Measurements from ENCODE around the gene DESI2. TPM values are rescaled to one million over a fixed set of nuclear protein-coding genes. Genes with fewer than 3 reads are reported as not detected.

The DESI2 gene
- total RNA-seq (83.0 TPM), polyA plus RNA-seq (22.1 TPM)

GRCh38 chr1:244652623-244653438, at the start of gene DESI2:
Gene DESI2 (plus strand): TSS chr1:244653126. CDS start chr1:244653314, 188 bp downstream.
- H3K4me1 ChIP-seq (ENCODE audit: insufficient read depth), result peaks cover 2% of the 10 kb centered on the region
- peak within 1 kb of the TSS; percentile 69 for H3K4me3 ChIP-seq (ENCODE audit: low read depth, low read length)
- WGBS, result under 1% methylated on average over 81 of the region's 81 CpGs
- peak; percentile 97 for DNase-seq (ENCODE audit: extremely low spot score)
- H3K36me3 ChIP-seq (ENCODE audit: insufficient read depth), result no peaks in the 10 kb centered on the region
- H3K27ac ChIP-seq (ENCODE audit: low read depth), result peak within 1 kb of the TSS; percentile 75

- Histone ChIP-seq H3K4me3 (ENCODE audit: low read depth, low read length) (no peak overlapping the region), H3K36me3 (ENCODE audit: insufficient read depth) (no peaks in the 10 kb centered on the region), H3K4me1 (ENCODE audit: insufficient read depth) (no peaks in the 10 kb centered on the region), H3K27ac (ENCODE audit: low read depth) (no peak overlapping the region)
- DNase-seq (ENCODE audit: extremely low spot score), result no peak
Observed at GRCh38 chr1:244603498-244603897, 49.4 kb upstream of the DESI2 start.

DNA sequence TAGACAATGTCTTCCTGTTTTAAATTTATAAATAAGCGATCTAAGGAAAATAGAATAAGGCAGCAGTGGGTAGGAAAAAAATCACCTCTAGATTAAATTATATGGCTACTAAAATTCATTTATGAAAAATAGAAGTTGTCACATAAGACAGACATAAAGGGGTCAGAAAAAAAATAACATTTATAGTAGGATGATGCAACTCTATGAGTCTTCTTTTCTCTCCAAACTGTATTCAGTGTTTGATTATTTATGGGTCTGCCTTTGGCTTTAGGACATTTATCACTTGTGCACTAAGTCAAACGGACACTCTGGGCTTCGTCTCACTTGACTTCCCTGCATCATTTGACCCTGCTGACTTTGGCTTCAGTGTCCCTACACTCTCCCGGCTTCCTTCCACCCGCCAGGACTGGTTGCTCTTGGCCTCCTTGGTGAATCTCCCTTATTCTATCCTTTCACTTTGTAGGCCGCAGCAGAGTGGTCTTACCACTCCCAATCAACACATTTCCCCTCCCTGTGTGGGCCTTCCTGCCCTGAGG, 47.0 kb upstream of the DESI2 start:
- H3K27ac ChIP-seq (ENCODE audit: low read depth), result no peak overlapping the region
- no peaks in the 10 kb centered on the region for H3K4me1 ChIP-seq (ENCODE audit: insufficient read depth)
- no peak overlapping the region for H3K4me3 ChIP-seq (ENCODE audit: low read depth, low read length)
- DNase-seq (ENCODE audit: extremely low spot score), result no peak
- no peaks in the 10 kb centered on the region for H3K36me3 ChIP-seq (ENCODE audit: insufficient read depth)
- 84% methylated on average over 6 of the region's 6 CpGs for WGBS

DNA sequence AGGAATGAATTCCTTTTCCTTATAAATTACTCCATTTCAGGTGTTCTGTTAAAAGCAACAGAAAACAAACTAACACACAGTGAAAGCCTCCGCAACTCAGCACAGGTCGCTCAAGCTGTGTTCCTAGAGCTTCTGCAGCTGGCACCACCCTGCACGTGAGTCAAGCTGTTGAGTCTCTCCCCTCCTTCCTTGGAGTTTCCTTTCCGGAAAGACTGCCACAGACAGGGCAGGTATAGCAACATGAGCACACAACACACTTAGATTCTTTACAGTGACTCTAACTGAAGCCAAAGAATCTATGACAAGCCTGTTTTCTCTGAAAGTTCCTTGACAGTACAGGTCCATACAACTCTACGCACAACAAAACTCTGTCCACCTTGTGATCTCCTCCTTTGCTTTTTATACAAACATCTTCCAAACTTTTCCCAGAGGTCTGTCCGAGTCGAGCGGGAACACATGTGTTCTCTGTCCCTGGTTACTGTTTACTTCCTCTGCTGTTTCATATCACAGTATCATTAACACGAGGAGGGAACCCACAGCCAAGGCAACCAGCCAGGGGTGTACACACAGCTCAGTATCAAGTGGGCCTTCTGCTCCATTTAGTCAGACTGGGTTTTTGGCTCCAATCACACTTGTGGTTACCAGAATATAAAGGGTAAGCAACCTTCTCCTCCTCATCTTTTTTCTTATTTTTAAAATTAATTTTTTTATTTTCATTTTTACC, 38.7 kb upstream of the DESI2 start:
- H3K36me3 ChIP-seq (ENCODE audit: insufficient read depth), result no peaks in the 10 kb centered on the region
- no peaks in the 10 kb centered on the region for H3K4me1 ChIP-seq (ENCODE audit: insufficient read depth)
- no peak overlapping the region for H3K4me3 ChIP-seq (ENCODE audit: low read depth, low read length)
- H3K27ac ChIP-seq (ENCODE audit: low read depth), result no peak overlapping the region
- 61% methylated on average over 9 of the region's 9 CpGs for WGBS
- DNase-seq (ENCODE audit: extremely low spot score), result no peak

- DNase-seq (ENCODE audit: extremely low spot score), result no peak
- H3K36me3 ChIP-seq (ENCODE audit: insufficient read depth), result no peaks in the 10 kb centered on the region
- no peak overlapping the region for H3K27ac ChIP-seq (ENCODE audit: low read depth)
- WGBS, result 59% methylated on average over 3 of the region's 3 CpGs
- no peak overlapping the region for H3K4me3 ChIP-seq (ENCODE audit: low read depth, low read length)
- H3K4me1 ChIP-seq (ENCODE audit: insufficient read depth), result no peaks in the 10 kb centered on the region
Observed at GRCh38 chr1:244614879-244615278, 38.0 kb upstream of the DESI2 start.

DNA sequence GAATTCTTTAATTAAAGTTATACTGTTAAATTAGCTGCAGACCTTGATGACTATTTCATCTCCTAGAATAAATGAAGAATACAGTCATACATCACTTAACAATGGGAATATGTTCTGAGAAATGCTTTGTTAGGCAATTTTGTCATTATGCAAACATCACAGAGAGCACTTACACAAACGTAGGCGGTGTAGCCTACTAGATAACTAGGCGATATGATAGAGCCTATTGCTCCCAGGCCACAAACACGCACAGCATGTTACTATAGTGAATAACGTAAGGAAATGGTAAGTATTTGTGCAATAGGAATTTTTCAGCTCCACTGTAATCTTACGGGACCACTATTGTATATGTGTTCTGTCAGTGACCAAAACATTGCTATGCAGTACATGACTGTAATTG, 37.6 kb upstream of the DESI2 start:
- H3K36me3 ChIP-seq (ENCODE audit: insufficient read depth), result no peaks in the 10 kb centered on the region
- DNase-seq (ENCODE audit: extremely low spot score), result no peak
- WGBS, result 91% methylated on average over 6 of the region's 6 CpGs
- no peak overlapping the region for H3K4me3 ChIP-seq (ENCODE audit: low read depth, low read length)
- no peak overlapping the region for H3K27ac ChIP-seq (ENCODE audit: low read depth)
- no peaks in the 10 kb centered on the region for H3K4me1 ChIP-seq (ENCODE audit: insufficient read depth)

- H3K4me1 ChIP-seq (ENCODE audit: insufficient read depth), result no peaks in the 10 kb centered on the region
- no peak overlapping the region for H3K27ac ChIP-seq (ENCODE audit: low read depth)
- H3K4me3 ChIP-seq (ENCODE audit: low read depth, low read length), result no peak overlapping the region
- no peak for DNase-seq (ENCODE audit: extremely low spot score)
- no peaks in the 10 kb centered on the region for H3K36me3 ChIP-seq (ENCODE audit: insufficient read depth)
- 94% methylated on average over 4 of the region's 4 CpGs for WGBS
Observed at GRCh38 chr1:244626709-244627108, 26.2 kb upstream of the DESI2 start.

DNA sequence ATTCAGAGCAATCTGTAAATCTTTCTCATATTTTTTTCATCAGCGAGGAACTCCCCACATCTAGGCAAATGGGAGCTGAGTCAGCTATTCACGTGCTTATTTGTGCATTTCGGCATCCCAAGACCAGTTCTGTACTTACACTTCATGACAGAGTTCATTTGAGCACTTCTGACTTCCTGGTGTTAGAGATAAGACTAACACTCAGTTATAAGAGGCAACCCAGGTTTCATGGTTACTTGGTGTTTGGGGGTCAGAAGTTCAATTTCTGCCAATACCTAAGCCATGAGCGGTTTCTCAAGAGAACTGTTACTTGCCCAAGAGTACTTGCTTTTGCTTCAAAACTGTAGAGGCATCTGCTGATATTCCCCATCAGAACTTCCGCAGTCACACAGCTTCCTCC, 24.1 kb upstream of the DESI2 start:
- WGBS, result 80% methylated on average over 5 of the region's 5 CpGs
- DNase-seq (ENCODE audit: extremely low spot score), result no peak
- Histone ChIP-seq H3K4me1 (ENCODE audit: insufficient read depth) (no peaks in the 10 kb centered on the region), H3K36me3 (ENCODE audit: insufficient read depth) (no peaks in the 10 kb centered on the region), H3K27ac (ENCODE audit: low read depth) (no peak overlapping the region), H3K4me3 (ENCODE audit: low read depth, low read length) (no peak overlapping the region)

DNA sequence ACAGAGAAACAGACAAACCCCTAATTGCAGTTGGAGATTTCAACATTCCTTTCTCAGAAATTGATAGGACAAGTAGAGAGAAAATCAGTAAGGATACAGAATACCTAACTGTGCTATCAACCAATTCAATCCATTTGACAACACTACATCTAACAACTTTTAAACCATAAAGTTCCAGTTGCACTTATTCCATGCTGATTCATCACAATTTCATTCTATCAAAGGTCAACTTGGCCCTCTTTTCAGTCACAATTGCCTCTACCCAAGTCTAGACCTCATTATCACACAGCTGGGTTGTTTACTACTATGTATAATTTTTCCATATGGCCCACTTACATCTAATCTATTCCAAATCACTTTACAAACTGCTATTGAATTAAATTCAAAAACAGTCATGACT, 19.8 kb upstream of the DESI2 start:
- no peak for DNase-seq (ENCODE audit: extremely low spot score)
- H3K4me3 ChIP-seq (ENCODE audit: low read depth, low read length), result no peak overlapping the region
- H3K36me3 ChIP-seq (ENCODE audit: insufficient read depth), result no peaks in the 10 kb centered on the region
- H3K27ac ChIP-seq (ENCODE audit: low read depth), result no peak overlapping the region
- H3K4me1 ChIP-seq (ENCODE audit: insufficient read depth), result no peaks in the 10 kb centered on the region

GRCh38 chr1:244634546-244634945, 18.4 kb upstream of the DESI2 start:
- no peak for DNase-seq (ENCODE audit: extremely low spot score)
- H3K36me3 ChIP-seq (ENCODE audit: insufficient read depth), result no peaks in the 10 kb centered on the region
- H3K4me1 ChIP-seq (ENCODE audit: insufficient read depth), result no peaks in the 10 kb centered on the region
- H3K27ac ChIP-seq (ENCODE audit: low read depth), result no peak overlapping the region
- H3K4me3 ChIP-seq (ENCODE audit: low read depth, low read length), result no peak overlapping the region
- 91% methylated on average over 6 of the region's 6 CpGs for WGBS

DNA sequence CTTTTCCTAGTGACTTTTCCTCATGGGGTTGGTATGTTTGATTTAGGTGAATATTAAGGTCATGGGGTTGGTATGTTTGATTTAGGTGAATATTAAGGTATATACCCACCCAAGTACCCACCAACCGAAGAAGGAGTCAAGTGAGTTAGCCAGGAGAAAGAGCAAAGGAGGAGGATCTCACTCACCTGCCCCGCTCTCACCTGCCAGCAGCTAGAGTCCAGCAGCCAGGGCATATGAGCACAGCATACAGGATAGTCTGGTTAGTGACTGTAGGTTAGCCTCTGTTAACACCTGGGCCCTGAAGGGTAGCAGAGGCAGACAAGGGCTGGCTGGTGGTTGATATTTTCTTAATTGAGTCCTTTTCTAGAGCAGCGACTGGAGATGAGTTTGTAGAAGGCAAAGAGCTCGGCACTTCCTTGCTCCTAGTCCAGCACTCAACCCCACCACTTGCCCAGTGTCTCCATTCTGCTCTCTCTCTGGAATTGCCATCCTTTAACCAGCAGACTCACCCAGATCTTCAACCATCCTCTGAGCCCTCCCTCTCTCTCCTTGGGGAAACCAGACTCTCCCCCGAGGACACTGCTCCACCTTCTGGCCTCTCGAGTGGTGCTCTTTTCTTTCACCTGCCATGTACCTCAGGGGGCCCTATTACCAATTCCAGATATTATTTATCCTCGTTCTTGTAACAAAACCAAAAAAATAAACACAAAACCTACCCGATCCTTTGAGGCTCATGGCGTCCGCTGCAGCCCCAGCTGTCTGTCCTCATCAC, 16.3 kb upstream of the DESI2 start:
- Histone ChIP-seq H3K4me1 (ENCODE audit: insufficient read depth) (no peaks in the 10 kb centered on the region), H3K36me3 (ENCODE audit: insufficient read depth) (no peaks in the 10 kb centered on the region), H3K27ac (ENCODE audit: low read depth) (no peak overlapping the region), H3K4me3 (ENCODE audit: low read depth, low read length) (no peak overlapping the region)
- 86% methylated on average over 10 of the region's 10 CpGs for WGBS
- DNase-seq (ENCODE audit: extremely low spot score), result no peak

DNA sequence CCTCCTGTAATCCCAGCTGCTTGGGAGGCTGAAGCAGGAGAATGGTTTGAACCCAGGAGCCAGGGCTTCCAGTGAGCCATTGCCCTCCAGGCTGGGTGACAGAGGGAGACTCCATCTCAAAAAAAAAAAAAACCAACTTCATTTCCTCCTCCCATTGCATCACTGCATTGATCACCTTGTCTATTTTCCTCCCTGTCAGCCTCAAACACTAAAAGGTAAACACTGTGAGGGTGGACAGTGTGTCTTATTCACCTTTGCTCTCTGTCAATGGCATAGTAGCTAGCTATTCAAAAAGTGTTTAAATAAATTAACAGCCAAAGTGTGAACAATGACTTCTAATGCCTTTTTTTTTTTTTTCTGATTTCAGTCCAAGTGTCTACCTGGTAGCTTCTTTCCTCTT, 13.4 kb upstream of the DESI2 start:
- DNase-seq (ENCODE audit: extremely low spot score), result no peak
- Histone ChIP-seq H3K36me3 (ENCODE audit: insufficient read depth) (no peaks in the 10 kb centered on the region), H3K4me1 (ENCODE audit: insufficient read depth) (no peaks in the 10 kb centered on the region), H3K27ac (ENCODE audit: low read depth) (no peak overlapping the region), H3K4me3 (ENCODE audit: low read depth, low read length) (no peak overlapping the region)

DNA sequence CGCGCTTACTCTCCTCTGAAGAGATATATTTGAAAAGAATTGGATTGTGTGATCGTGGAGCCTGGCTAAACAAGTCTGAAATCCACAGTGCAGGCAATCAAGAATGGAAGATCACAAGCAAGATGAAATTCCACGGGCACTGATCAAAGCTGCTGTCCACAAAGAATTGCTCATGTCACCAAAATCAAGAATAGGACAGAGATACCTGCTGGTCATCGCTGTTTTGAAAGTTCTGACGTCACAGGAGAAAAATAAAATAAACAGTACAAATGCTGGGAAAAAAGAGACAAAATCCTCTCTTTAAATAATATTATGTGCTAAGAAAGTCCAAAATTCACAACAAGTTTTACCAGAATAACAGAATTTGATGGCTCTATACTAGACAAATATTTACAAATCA, 12.0 kb upstream of the DESI2 start:
- Histone ChIP-seq H3K4me1 (ENCODE audit: insufficient read depth) (no peaks in the 10 kb centered on the region), H3K36me3 (ENCODE audit: insufficient read depth) (no peaks in the 10 kb centered on the region), H3K27ac (ENCODE audit: low read depth) (no peak overlapping the region), H3K4me3 (ENCODE audit: low read depth, low read length) (no peak overlapping the region)
- 87% methylated on average over 6 of the region's 6 CpGs for WGBS
- DNase-seq (ENCODE audit: extremely low spot score), result no peak
